Naive thymus-derived CD4-positive, alpha-beta T cell (primary cell): ENCODE data around the gene JPH3. TPM values are rescaled to one million over a fixed set of nuclear protein-coding genes. Genes with fewer than 3 reads are reported as not detected.

Experiments
- ATAC-seq: fragments of 150-1000 bp; cut with Tn5 transposase; 2 replicates; pipeline ENCODE4 v1.10.0; 2021; ENCODE audit warnings: mild to moderate bottlenecking, moderate library complexity
- CTCF ChIA-PET: fragments of 350-600 bp; sonication (Branson Sonifier 250); formaldehyde crosslinking; loops from one replicate; lab custom pipeline; 2021; ENCODE audit warnings: antibody characterized with exemption; lab: Charles Lee
- POLR2A ChIA-PET: fragments of 350-600 bp; sonication (Branson Sonifier 250); formaldehyde crosslinking; loops from one replicate; lab custom pipeline; 2021; ENCODE audit warnings: antibody characterized with exemption, inconsistent platforms; lab: Charles Lee
- DNase-seq, 9 donors: peaks; one replicate each; pipeline versions ENCODE4 v3.0.0 to v3.0.0-alpha.2; 2020 to 2022; ENCODE audit warnings: mixed read lengths in 1 of 9
- H3K27ac ChIP-seq: one replicate; pipeline ENCODE4 v1.7.0; 2013; ENCODE audit warnings: mild to moderate bottlenecking, low read depth, low read length, moderate library complexity
- H3K27me3 ChIP-seq, 2 donors: one replicate each; pipeline ENCODE4 v1.7.0; 2013; ENCODE audit warnings: low read length in 2 of 2, mild to moderate bottlenecking in 2 of 2, moderate library complexity in 2 of 2; ENCODE audit not compliant: control insufficient read depth in 2 of 2, insufficient read depth in 2 of 2
- H3K36me3 ChIP-seq, 3 experiments: 1 replicate in 2 of 3; 2 replicates in 1 of 3; pipeline ENCODE4 v1.7.0; 2013; ENCODE audit warnings: low read length in 3 of 3, mild to moderate bottlenecking in 3 of 3, moderate library complexity in 1 of 3; ENCODE audit not compliant: insufficient read depth in 3 of 3, control insufficient read depth in 2 of 3
- H3K4me1 ChIP-seq, 2 donors: one replicate each; pipeline ENCODE4 v1.7.0; 2013; ENCODE audit warnings: low read length in 2 of 2, mild to moderate bottlenecking in 2 of 2, moderate library complexity in 1 of 2; ENCODE audit not compliant: control insufficient read depth in 2 of 2, insufficient read depth in 2 of 2
- H3K4me3 ChIP-seq: 2 replicates; pipeline ENCODE4 v1.7.0; 2013; ENCODE audit warnings: mild to moderate bottlenecking, low read length
- H3K9me3 ChIP-seq, 3 experiments: 1 replicate in 2 of 3; 2 replicates in 1 of 3; pipeline ENCODE4 v1.7.0; 2013; ENCODE audit warnings: low read length in 3 of 3; ENCODE audit not compliant: control insufficient read depth in 2 of 3
- H3K27ac Mint-ChIP-seq, 9 donors: one replicate each; pipeline ENCODE4 v1.8.0; 2020 to 2022; ENCODE audit warnings: mixed read lengths in 9 of 9, mild to moderate bottlenecking in 8 of 9, moderate library complexity in 5 of 9, inconsistent platforms in 2 of 9
- H3K27me3 Mint-ChIP-seq, 5 donors: one replicate each; pipeline ENCODE4 v1.8.0; 2021 to 2022; ENCODE audit warnings: mixed read lengths in 5 of 5, mild to moderate bottlenecking in 1 of 5
- H3K36me3 Mint-ChIP-seq, 5 donors: one replicate each; pipeline ENCODE4 v1.8.0; 2020 to 2022; ENCODE audit warnings: mixed read lengths in 5 of 5, mild to moderate bottlenecking in 3 of 5, inconsistent platforms in 1 of 5
- H3K4me1 Mint-ChIP-seq, 7 donors: one replicate each; pipeline ENCODE4 v1.8.0; 2020 to 2022; ENCODE audit warnings: mixed read lengths in 7 of 7, mild to moderate bottlenecking in 3 of 7, inconsistent platforms in 1 of 7
- H3K4me3 Mint-ChIP-seq, 10 donors: one replicate each; pipeline ENCODE4 v1.8.0; 2020 to 2022; ENCODE audit warnings: mild to moderate bottlenecking in 10 of 10, mixed read lengths in 10 of 10, moderate library complexity in 6 of 10, inconsistent platforms in 2 of 10
- H3K9me3 Mint-ChIP-seq, 11 donors: one replicate each; pipeline ENCODE4 v1.8.0; 2020 to 2022; ENCODE audit warnings: mixed read lengths in 11 of 11, mild to moderate bottlenecking in 4 of 11, inconsistent platforms in 1 of 11, moderate library complexity in 1 of 11
- intact Hi-C, 2 donors: fragments of 100-400 bp; cut with micrococcal nuclease; formaldehyde crosslinking; loops; one replicate each; pipeline ENCODE4 v1.15.1; 2023
- polyA plus RNA-seq, 2 donors: library from polyadenylated mRNA; unstranded; fragments of 300-500 nt; fragmentation: Illumina TruSeq; gene quantifications; one replicate each; pipeline ENCODE4 v1.2.3, GENCODE V29; 2021
- total RNA-seq, 6 experiments: library from RNA in 5 of 6; stranded (reverse) in 5 of 6; gene quantifications; 1 replicate in 5 of 6; 2 replicates in 1 of 6; pipeline ENCODE4 v1.2.3 and lab custom pipeline; 2021 to 2026

JPH3 gene
- total and polyA plus RNA-seq, 7 experiments from 2014 or later = not detected

DNA sequence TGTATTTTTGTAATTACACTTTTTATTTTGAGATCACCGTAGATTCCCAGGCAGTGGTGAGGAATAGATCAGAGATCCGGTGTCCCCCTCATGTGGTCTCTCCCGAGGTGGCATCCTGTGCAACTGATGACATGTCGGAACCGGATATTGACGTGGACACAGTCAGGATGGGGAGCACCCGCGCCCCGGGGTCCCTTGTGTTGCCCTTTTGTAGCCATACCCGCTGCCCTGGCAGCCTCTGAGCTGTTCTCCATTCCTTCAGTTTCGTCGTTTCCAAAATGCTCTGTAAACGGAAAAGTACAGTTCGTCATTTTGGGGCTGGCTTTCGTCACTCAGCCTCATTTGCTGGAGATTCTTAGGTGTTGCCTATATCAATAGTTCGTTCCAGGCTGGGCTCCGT, 14.2 kb downstream of the JPH3 start:
- no peaks in the 10 kb centered on the region for H3K9me3 ChIP-seq
- peaks cover 0 to 23% (median 0%) of the 10 kb centered on the region in 5 donors for H3K27me3 Mint-ChIP-seq
- DNase-seq = no peak
- no peak overlapping the region for H3K4me3 ChIP-seq
- no peak overlapping the region for H3K4me3 Mint-ChIP-seq
- ChIA-PET POLR2A (no interaction called here), CTCF (no interaction called here)
- no peak overlapping the region for H3K27ac Mint-ChIP-seq
- H3K4me1 Mint-ChIP-seq = no peaks in the 10 kb centered on the region
- H3K27ac ChIP-seq = no peak overlapping the region
- no peaks in the 10 kb centered on the region for H3K4me1 ChIP-seq
- no peaks in the 10 kb centered on the region for H3K36me3 ChIP-seq
- intact Hi-C loops = no loop called here
- H3K27me3 ChIP-seq = no peaks in the 10 kb centered on the region
- no peak for ATAC-seq
- no peaks in the 10 kb centered on the region for H3K9me3 Mint-ChIP-seq
- no peaks in the 10 kb centered on the region for H3K36me3 Mint-ChIP-seq

DNA sequence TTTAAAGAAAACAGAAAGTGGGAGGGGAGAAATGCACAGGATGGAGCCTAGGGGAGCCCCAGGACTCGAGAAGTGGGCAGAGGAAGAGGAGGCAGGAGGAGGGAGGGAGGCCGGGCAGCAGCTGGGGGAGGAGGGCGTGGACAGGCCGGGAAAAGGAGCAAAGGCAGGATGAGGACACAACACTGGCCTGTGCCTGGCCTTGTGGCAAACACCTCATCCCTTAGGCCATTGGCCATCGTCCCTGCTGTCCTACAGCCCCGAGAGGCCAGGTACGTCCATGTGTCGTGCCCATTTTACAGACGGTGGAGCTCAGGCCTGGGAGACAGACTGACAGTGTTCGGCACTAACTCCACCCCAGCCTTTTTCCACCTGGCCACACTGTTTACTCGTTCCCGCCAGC, 15.9 kb downstream of the JPH3 start:
- H3K27ac ChIP-seq = no peak overlapping the region
- intact Hi-C loops = no loop called here
- no peaks in the 10 kb centered on the region for H3K9me3 ChIP-seq
- ATAC-seq (no peak), DNase-seq (no peak)
- Mint-ChIP-seq H3K4me1 (no peaks in the 10 kb centered on the region), H3K27me3 (peaks cover 0 to 24% (median 0%) of the 10 kb centered on the region in 5 donors), H3K4me3 (no peak overlapping the region), H3K36me3 (no peaks in the 10 kb centered on the region), H3K27ac (no peak overlapping the region), H3K9me3 (no peaks in the 10 kb centered on the region)
- CTCF ChIA-PET = no interaction called here
- POLR2A ChIA-PET = no interaction called here
- no peaks in the 10 kb centered on the region for H3K36me3 ChIP-seq
- no peaks in the 10 kb centered on the region for H3K27me3 ChIP-seq
- no peak overlapping the region for H3K4me3 ChIP-seq
- no peaks in the 10 kb centered on the region for H3K4me1 ChIP-seq

DNA sequence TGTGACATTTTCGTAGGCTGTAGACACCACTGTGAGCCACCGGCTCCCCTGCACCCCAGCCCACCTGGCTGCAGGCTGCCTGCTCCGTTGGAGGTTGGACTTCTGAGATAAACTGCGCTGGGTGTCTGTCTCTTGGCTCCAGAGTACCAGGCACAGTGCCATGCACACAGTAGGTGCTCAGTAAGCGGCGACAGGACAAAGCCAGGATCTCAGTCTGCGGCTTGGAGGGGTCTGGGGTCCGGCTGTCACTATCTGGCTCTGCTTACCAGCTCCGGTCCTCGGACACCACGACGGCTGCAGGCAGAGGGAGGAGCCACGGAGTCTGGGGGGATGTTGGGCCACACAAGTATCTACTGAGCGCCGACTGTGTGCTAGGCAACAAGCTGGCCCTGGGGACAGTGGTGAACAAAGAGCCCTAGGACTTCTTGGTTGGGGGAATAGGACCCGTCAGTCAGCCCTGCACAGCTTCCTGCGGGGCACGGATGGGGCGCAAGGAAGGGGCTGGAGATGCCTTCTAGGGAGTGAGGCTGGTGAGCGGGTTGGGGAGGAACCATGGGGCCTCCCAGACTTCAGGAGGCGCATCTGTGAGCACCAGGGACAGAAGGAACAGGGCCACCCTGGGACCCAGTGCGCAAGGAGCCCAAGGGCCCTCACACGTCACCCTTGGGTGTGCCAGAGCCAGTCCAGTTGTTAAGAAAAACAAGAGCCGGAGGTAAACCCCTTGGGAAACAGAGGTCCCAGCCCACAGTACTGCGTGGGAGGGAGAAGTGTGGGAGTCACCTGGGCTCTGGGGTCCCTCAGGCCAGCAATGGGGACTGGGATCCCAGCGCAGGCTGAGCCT, 17.3 kb downstream of the JPH3 start:
- ChIA-PET CTCF (no interaction called here), POLR2A (no interaction called here)
- H3K27ac ChIP-seq = no peak overlapping the region
- no peak overlapping the region for H3K4me3 Mint-ChIP-seq
- no peaks in the 10 kb centered on the region for H3K36me3 ChIP-seq
- H3K27ac Mint-ChIP-seq = no peak overlapping the region
- no peaks in the 10 kb centered on the region for H3K36me3 Mint-ChIP-seq
- ATAC-seq (no peak), DNase-seq (no peak)
- H3K27me3 ChIP-seq = no peaks in the 10 kb centered on the region
- H3K9me3 Mint-ChIP-seq = no peaks in the 10 kb centered on the region
- H3K9me3 ChIP-seq = no peaks in the 10 kb centered on the region
- H3K4me1 ChIP-seq = no peaks in the 10 kb centered on the region
- no peaks in the 10 kb centered on the region for H3K4me1 Mint-ChIP-seq
- H3K4me3 ChIP-seq = no peak overlapping the region
- peaks cover 0 to 24% (median 0%) of the 10 kb centered on the region in 5 donors for H3K27me3 Mint-ChIP-seq
- intact Hi-C loops = no loop called here

DNA sequence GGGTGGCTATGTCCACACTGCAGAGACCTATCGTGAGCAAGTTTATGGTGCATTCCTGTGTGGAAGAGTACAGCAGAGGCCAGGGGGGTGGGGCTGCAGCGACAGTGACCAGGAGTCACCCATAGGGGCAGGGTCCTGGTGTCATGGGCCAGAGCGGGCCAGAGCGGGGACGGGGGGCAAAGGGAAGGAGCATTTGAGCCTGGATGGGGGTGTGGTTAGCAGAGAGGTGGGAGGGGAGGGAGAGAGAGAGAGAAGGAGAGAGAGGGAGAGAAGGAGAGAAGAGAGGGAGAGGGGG, 17.8 kb downstream of the JPH3 start:
- Histone ChIP-seq H3K9me3 (no peaks in the 10 kb centered on the region), H3K4me1 (no peaks in the 10 kb centered on the region), H3K27ac (no peak overlapping the region), H3K36me3 (no peaks in the 10 kb centered on the region), H3K27me3 (no peaks in the 10 kb centered on the region), H3K4me3 (no peak overlapping the region)
- CTCF ChIA-PET = no interaction called here
- DNase-seq (no peak), ATAC-seq (no peak)
- intact Hi-C loops = no loop called here
- POLR2A ChIA-PET = no interaction called here
- no peaks in the 10 kb centered on the region for H3K9me3 Mint-ChIP-seq
- H3K27me3 Mint-ChIP-seq = peaks cover 0 to 24% (median 0%) of the 10 kb centered on the region in 5 donors
- no peaks in the 10 kb centered on the region for H3K4me1 Mint-ChIP-seq
- H3K4me3 Mint-ChIP-seq = no peak overlapping the region
- no peaks in the 10 kb centered on the region for H3K36me3 Mint-ChIP-seq
- no peak overlapping the region for H3K27ac Mint-ChIP-seq

DNA sequence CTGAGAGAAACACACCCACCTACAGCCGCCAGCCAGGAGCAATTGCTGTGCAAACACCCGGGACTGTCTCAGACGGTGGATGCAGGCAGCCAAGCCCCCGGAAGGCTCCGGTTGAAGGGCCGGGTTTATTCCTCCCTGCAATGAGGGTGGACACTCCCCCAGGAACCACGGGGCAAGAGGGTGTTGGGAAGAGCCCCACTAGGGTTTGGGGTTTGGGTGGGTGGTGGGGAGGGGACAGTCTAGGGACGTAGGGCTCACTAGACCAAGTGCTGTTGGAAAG, 19.2 kb downstream of the JPH3 start:
- Mint-ChIP-seq H3K4me1 (no peaks in the 10 kb centered on the region), H3K27me3 (peaks cover 0 to 24% (median 0%) of the 10 kb centered on the region in 5 donors), H3K36me3 (no peaks in the 10 kb centered on the region), H3K9me3 (no peaks in the 10 kb centered on the region), H3K4me3 (no peak overlapping the region), H3K27ac (no peak overlapping the region)
- Histone ChIP-seq H3K9me3 (no peaks in the 10 kb centered on the region), H3K36me3 (no peaks in the 10 kb centered on the region), H3K4me1 (no peaks in the 10 kb centered on the region), H3K4me3 (no peak overlapping the region), H3K27ac (no peak overlapping the region), H3K27me3 (no peaks in the 10 kb centered on the region)
- no peak for ATAC-seq
- intact Hi-C loops = no loop called here
- no peak for DNase-seq
- POLR2A ChIA-PET = no interaction called here
- CTCF ChIA-PET = no interaction called here

DNA sequence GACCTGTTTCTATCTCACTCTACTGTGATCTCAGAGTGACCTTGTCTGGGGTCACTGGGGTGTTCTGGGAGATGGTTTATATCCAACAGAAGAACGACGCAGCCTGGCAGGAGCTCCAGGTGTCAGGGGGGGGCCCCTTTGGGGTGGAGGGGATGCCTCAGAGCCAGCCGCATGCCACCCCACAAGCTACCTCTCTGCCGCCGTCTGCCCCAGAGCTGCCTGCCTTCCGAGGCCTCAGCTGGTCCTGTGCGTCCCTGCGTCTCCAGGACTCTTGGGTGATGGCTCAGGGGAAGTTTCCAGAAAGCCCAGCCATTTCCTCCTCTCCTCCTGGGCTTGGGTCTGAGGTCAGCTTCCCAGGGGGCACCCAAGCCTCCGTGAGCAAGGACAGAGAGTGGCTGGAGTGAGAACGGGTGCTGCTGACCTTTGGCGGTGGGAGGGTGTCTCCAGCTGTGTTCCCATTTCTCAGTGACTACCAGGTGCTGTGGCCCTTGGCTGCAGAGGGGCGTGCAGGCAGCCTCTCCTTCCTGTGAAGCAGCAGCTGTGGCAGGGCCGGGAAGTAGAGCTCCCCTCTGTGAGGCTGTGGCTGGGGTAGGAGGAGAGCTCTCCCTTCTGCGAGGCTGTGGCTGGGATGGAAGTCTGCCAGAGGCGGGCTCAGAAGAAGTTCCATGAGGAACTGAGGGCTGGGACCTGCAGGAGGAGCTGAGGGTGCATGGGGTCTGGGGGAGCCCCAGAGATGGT, 19.8 kb downstream of the JPH3 start:
- H3K27me3 ChIP-seq = no peaks in the 10 kb centered on the region
- no peak overlapping the region for H3K4me3 ChIP-seq
- no peak overlapping the region for H3K4me3 Mint-ChIP-seq
- no peaks in the 10 kb centered on the region for H3K36me3 Mint-ChIP-seq
- intact Hi-C loops = no loop called here
- no peak overlapping the region for H3K27ac Mint-ChIP-seq
- H3K9me3 ChIP-seq = no peaks in the 10 kb centered on the region
- H3K4me1 ChIP-seq = no peaks in the 10 kb centered on the region
- CTCF ChIA-PET = interaction anchor here (0.5 to 2.5 kb wide), 2 partner anchors 14 to 151 kb away, joined by 3 to 12 read pairs; no protein-coding TSS in a partner anchor
- no peak for DNase-seq
- no peak for ATAC-seq
- no peaks in the 10 kb centered on the region for H3K9me3 Mint-ChIP-seq
- POLR2A ChIA-PET = no interaction called here
- peaks cover 0 to 19% (median 0%) of the 10 kb centered on the region in 5 donors for H3K27me3 Mint-ChIP-seq
- H3K27ac ChIP-seq = no peak overlapping the region
- H3K36me3 ChIP-seq = no peaks in the 10 kb centered on the region
- no peaks in the 10 kb centered on the region for H3K4me1 Mint-ChIP-seq
